GM12875 (cell line): ENCODE data around the gene LRRC7.

Experiments used
- H3K4me3 ChIP-seq: one replicate; pipeline ENCODE4 v1.5.1; 2011; ENCODE audit warnings: low read depth, low read length, control low read depth
- CTCF ChIP-seq: IDR thresholded peaks from 2 replicates; pipeline ENCODE4 v1.5.1; 2011; ENCODE audit warnings: low read depth, mild to moderate bottlenecking, control low read depth, inconsistent platforms, low read length, moderate library complexity, borderline replicate concordance; ENCODE audit not compliant: insufficient read depth

The LRRC7 gene

DNA sequence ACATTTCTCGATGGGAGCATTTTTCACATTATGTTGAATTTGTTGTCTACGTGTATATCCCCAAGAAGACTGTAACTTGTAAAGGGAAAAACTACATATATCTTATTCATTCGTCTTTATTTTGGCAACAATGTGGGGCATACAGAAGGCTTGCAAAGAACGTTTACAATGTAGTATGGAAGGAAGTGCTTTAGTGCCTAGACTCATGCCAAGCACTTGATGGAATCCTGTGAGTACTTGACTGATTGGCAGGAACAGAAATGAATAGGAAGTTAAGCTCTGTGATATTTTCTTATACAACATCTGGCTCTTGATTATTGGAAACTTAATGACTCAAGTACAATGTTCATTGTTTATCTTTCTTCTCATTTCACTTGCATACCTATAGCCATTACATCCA, 284.4 kb downstream of the LRRC7 start:
- no peak for TF ChIP-seq CTCF
- no peak overlapping the region for H3K4me3 ChIP-seq

DNA sequence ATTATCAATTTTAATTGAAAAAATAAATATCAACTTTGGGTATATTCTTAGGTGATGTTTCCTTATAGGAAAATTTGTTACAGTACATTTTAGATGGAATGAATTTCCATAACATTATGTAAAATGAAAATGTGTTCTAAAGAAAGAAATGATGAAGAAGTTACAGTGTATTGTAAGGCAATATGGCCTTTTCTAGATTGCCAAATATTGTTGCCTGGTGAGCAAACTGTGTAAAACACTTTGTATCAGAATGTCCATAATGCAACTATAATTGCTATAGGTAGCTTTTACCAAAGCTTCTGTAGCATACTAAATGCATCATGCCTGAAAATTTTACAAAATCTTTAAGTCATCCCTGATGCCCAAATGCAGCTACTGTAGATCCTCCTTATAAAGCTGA, 285.0 kb downstream of the LRRC7 start:
- no peak overlapping the region for H3K4me3 ChIP-seq
- TF ChIP-seq CTCF = no peak

DNA sequence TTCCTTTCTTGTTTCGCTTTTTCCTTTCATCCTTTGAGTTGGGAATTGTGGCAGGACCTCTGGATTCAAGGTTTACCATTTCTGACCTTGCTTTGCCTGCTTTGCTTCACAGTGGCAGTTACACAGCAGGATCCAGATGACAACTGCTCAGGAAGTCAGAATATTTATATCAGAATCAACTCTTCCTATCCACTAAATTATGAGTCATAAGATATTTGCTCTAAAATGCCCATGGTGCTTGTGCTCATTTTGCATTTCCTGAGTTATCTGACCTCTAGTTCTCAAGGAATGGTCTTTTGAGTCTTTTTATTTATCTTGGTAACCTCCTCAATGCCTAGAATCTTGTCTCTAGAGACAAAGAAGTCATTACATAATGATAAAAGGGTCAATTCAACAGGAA, 290.8 kb downstream of the LRRC7 start:
- no peak for TF ChIP-seq CTCF

DNA sequence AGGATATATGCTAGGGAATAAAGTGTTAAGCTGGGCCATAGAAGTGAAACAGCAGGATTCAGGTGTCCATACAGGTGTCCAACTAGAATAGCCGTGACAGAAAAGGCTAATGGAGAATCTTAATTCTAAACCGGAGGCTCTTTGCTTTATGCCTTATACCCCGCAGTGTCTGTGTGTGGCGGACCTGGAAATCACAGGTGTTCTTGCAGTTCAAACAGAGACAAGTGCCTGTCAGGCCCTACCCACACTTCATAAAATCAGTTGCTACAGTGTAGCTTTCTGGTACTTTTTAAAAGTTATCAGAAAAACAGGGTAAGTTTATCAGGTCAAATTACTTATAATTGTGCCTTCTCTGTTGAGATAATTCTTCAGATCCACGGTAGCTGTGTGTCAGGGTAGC, 293.9 kb downstream of the LRRC7 start:
- TF ChIP-seq CTCF = no peak
- no peak overlapping the region for H3K4me3 ChIP-seq

More for the DNA sequence above, 290.8 kb downstream of the LRRC7 start:
- H3K4me3 ChIP-seq = no peak overlapping the region

DNA sequence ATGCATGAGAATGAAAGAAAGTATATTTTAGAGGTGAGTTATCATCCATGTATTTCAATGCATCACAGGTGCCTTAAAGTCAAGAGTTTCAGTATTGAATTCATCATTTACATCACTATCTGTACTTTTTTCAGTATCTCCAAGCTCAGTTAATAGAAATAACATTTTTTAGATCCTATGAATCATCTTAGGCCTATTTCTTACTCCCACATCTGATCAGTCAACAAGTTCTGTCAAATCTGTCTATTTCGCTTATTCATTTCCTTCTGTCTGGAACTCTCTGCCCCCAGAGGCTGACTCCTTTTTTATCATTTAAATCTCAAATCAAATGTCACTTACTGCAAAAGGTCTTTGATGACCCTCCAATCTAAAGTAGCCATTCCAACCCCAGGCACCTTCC, 295.2 kb downstream of the LRRC7 start:
- TF ChIP-seq CTCF = no peak
- H3K4me3 ChIP-seq = no peak overlapping the region

GRCh38 chr1:69863704-69864103, 296.0 kb downstream of the LRRC7 start:
- no peak for TF ChIP-seq CTCF
- H3K4me3 ChIP-seq = no peak overlapping the region

DNA sequence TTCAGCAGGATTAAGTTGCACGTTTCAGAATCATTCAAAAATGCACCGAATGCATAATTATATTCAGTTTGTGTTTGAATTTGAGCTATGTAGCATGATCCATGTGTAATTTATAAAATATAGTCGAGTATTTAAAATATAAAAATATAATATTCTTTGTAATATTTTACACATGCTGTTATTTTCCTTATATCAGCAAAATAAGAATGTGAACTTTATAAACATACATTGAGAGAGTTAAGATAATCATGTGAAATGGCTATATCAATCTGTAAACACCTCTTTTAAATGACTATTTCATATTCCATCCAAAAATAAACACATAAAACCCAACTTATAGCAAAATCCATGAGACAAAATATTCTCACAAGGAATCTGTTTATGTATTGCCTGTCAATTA, 303.7 kb downstream of the LRRC7 start:
- H3K4me3 ChIP-seq = no peak overlapping the region
- no peak for TF ChIP-seq CTCF
